Measurements from ENCODE around the gene FLG.
"Not testable (repeated sequence)": the region's sequence is repeated elsewhere in the genome, so short reads cannot be mapped to it uniquely, and the experiment has no call there.

Gene FLG

DNA sequence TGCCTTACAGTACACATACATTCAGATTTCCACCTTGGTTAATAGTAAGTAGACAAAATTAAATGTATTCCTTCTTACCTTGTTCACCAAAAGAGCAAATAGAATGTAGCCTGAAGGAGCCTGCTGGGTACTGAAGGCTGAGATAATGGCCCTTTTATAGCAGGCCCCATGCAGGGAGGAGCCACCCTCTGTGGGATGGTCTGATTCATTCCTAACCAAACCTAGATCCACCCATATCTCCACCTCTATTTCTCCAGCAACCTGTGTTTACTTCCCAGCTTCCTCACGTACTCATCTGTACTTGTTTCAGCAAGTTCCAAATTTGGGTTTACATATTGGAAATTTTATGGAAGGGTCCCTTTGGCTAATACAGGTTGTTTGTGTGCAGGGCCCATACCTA lies at the start of gene FLG:
Gene FLG, minus strand, starts transcription at position 129 of the 400 bp plus-strand sequence. CDS start 9,783 bp downstream, outside the sequence.
- no peak for DNase-seq

GRCh38 chr1:152374451-152374850 lies 49.4 kb upstream of the FLG start:
- no peak for DNase-seq

DNA sequence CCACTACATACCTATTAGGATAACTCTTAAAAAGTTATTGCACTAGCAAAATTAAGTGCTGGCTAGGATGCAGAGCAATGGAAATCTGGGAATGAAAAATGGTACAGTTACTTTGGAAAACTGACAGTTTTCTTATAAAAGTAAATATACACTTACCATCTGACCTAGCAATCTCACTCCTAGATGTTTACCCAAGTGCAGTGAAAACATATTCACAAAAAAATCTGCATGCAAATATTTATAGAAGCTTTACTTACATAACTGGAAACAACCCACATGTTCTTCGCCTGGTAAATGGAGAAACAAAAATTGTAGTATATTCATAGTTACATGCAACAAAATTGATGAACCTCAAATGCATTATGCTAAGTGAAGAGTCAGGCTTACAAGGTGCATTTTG lies 47.6 kb upstream of the FLG start:
- no peak for DNase-seq

DNA sequence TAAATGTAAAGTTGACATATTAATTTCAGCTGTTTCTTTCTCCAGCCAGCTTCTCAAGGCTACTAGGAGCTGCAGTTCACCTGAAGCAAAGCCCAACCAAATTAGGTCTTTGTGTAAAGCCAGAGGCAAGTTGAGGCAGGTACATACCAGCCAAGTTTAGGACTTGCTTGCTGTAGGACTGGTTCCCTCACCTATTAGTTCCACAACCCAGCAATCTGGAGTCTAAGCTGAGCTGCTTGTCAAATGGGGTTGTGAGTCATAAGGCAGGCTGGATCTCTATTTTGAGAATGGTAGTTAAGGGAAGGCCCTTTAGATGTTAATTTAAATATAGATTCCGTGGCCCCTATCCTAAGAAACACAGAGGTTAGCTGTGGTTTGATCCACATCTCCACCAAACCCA lies 42.4 kb upstream of the FLG start:
- no peak for DNase-seq

DNA sequence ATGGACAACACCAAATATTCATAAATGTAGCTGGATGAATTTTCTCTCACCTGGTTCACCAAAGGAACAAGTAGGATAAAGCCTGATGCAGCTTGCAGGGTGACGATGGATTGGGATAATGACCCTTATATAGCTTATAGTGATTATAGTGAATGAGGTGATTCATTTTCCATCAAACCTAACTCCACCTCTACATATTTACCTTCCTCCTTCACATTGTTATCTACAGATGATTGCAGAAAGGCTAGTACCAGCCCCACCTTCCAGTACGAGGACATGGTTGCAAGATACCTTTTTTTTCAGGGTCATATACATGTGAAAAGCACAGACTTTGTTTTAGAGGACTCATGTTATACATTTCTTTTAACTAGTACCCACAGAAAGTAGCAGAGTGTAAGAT lies 34.9 kb upstream of the FLG start, which contains the start of gene FLG2:
Gene FLG2, minus strand, starts transcription at position 101 of the 400 bp plus-strand sequence. CDS start 1,122 bp downstream, outside the sequence.
- no peak for DNase-seq

DNA sequence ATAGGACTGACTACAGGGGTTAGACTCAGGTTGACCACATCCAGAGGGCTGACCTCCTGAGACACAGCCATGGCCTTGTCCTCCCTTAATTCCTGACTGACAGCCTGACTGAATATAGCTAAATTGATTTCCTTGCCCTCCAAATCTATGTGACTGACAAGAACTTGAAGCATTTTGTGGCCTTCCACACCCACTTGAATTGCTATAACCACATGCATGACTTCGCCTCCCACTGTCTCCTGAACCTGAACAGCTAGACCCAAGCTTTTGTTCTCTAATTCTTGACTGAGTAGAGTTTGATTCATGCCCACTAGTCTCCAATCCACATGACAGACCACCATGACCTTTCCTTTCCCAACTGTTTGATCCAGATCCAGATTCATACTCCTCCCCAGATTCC lies 31.7 kb upstream of the FLG start:
- no peak for DNase-seq

GRCh38 chr1:152349611-152350010 lies 24.6 kb upstream of the FLG start:
- DNase-seq: no peak

- no peak for DNase-seq
Measured at GRCh38 chr1:152348447-152348846, 23.4 kb upstream of the FLG start.

DNA sequence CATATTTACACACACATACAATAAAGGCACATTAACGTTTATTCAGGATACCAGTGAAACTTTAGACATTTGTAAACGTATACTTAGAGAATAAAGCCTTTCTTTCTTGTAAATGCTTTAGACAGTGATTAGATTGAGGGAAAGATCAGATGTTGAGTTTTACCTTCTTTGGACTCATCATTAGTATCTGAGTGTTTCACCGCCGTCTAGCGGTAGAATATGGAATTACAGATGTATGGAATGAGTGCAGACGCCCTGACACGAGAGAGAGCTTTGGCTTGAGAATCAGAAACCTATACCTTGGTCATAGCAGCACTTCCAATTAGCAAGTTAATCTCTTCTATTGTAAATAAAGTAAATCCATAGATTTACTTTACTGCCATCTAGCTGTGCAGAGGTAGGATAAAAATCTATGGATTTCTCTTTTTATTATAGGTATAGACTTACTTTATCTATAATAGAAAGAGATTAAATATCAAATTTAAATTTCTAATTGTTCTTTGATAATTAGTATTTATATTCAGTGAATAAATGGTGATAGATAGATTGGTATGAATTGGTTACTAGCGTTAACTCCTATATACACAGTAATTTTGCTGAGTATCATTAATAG lies 22.2 kb upstream of the FLG start:
- peak; percentile 68 for DNase-seq

DNA sequence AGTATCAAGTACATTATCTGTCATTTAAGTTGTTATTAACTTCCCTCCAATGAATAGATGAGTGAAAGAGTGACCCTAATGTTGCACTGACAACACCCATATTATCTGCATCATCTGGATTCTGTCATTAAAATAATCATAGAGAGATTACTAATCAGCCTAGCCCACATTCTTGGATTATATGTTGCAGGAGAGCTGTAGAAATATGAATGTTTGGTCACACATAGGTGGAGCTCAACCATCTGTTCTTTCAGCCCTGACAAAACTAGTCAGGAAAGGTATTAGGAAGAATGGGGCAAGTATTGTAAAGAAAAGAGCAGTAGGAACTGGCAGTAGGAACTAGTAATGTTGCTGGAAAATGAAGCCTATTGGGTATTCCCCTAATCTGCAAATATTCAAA lies 19.4 kb upstream of the FLG start:
- DNase-seq: no peak

- no peak for DNase-seq
Measured at GRCh38 chr1:152343006-152343405, 18.0 kb upstream of the FLG start.

- DNase-seq: no peak
Measured at GRCh38 chr1:152335399-152335798, 10.4 kb upstream of the FLG start.

DNA sequence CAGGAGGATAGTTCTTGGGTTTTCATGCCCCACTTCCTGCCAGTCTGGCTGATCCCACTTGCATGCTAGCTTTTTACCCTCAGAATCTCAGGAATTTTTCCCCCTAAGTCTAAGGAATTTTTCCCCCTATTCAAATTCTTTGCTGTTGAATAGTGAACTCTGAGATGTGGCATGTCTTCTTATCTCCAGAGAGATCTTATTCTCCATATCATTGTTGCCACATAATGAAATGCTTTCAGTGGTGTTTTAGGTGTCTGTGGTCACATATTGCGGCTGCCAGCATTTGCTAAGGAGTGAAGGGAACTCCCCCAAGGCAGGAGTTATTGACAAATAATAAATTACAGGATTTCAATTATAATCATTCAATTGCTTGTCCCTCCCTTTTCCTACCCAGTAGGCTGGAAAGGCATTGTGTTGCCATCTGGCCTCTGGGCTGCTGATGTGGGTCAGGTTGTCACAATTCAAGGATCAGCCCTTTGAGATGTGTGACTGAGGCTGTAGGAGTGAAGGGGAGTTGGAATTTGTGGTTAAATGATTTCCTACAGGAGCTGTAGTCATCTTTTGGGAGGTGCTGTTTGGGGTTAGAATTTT lies 3.9 kb upstream of the FLG start:
- DNase-seq: peak; percentile 97

DNA sequence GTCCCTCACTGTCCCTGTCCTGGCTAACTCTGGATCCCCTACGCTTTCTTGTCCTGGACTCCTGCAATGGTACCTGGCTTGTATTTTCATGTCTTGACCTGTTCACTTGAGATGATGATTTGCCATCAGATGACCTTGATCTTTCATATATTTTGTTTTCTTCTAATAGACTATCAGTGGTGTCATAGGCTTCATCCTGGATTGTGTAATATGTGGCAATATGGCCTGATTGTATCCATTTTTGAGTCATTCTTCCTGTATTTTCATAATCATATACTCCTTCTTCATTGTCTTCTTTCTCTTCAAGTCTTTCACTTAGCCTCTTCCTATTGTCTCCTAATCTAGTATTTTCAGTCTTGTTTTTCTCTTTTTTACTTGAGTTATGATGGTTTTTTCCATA lies 11.1 kb downstream of the FLG start:
- no peak for DNase-seq

- DNase-seq: no peak
Measured at GRCh38 chr1:152313319-152313801, 11.7 kb downstream of the FLG start.

GRCh38 chr1:152312169-152312568 lies 12.9 kb downstream of the FLG start:
- DNase-seq: not testable (repeated sequence)

- no peak for DNase-seq
Measured at GRCh38 chr1:152309955-152310354, 15.1 kb downstream of the FLG start.

GRCh38 chr1:152309320-152309901 lies 15.6 kb downstream of the FLG start:
- DNase-seq: not testable (repeated sequence)

- DNase-seq: not testable (repeated sequence)
Measured at GRCh38 chr1:152308758-152309157, 16.3 kb downstream of the FLG start.

- not testable (repeated sequence) for DNase-seq
Measured at GRCh38 chr1:152307970-152308369, 17.1 kb downstream of the FLG start.

GRCh38 chr1:152306123-152306522 lies 18.9 kb downstream of the FLG start:
- not testable (repeated sequence) for DNase-seq

- DNase-seq: not testable (repeated sequence)
Measured at GRCh38 chr1:152304773-152305172, 20.3 kb downstream of the FLG start.

GRCh38 chr1:152303139-152303872 lies 21.7 kb downstream of the FLG start:
- not testable (repeated sequence) for DNase-seq

DNA sequence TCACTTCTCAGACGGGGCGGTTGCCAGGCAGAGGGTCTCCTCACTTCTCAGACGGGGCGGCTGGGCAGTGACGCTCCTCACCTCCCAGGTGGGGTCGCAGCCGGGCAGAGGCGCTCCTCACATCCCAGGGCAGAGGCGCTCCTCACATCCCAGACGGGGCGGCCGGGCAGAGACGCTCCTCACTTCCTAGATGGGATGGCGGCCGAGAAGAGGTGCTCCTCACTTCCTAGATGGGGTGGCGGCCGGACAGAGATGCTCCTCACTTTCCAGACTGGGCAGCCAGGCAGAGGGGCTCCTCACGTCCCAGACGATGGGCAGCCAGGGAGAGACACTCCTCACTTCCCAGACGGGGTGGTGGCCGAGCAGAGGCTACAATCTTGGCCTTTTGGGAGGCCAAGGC lies 68.6 kb downstream of the FLG start:
- not testable (repeated sequence) for DNase-seq
